GM12878 (cell line): ENCODE results near the gene SYNDIG1. TPM values are rescaled to one million over a fixed set of nuclear protein-coding genes. Genes with fewer than 3 reads are reported as not detected.

Experiments used
- ATAC-seq: fragments of 200-7000 bp; cut with Tn5 transposase; 3 replicates; pipeline ENCODE4 v1.9.1; 2020; ENCODE audit warnings: mild to moderate bottlenecking, moderate library complexity
- BruUV-seq: library from RNA; stranded (reverse); fragments of 400-500 nt; replicated peaks from 2 replicates; lab custom pipeline; 2021; lab: Mats Ljungman, UMichigan
- CTCF ChIA-PET: fragments of 300-600 bp; sonication (Branson Sonifier 250); formaldehyde crosslinking; extraction: SDS; loops from one replicate; lab custom pipeline; 2021; ENCODE audit warnings: inconsistent platforms; lab: Yijun Ruan, JAX
- POLR2A ChIA-PET: fragments of 350-600 bp; formaldehyde crosslinking; extraction: SDS; loops from one replicate; lab custom pipeline; 2021; ENCODE audit warnings: inconsistent platforms; lab: Charles Lee
- RAD21 ChIA-PET: fragments of 300-600 bp; sonication (Branson Sonifier 250); formaldehyde crosslinking; loops from one replicate; lab custom pipeline; 2023; ENCODE audit warnings: antibody characterized with exemption; ENCODE audit not compliant: unreplicated experiment; lab: Charles Lee
- SMC1A ChIA-PET: fragments of 300-600 bp; sonication (Branson Sonifier 250); formaldehyde crosslinking; loops from one replicate; lab custom pipeline; 2023; ENCODE audit not compliant: unreplicated experiment, uncharacterized antibody; lab: Charles Lee
- DNase-seq: peaks from one replicate; pipeline ENCODE4 v3.0.0-alpha.2; 2011; ENCODE audit warnings: low read depth, low spot score
- FAIRE-seq: peaks from 3 replicates; lab custom pipeline; 2011; peaks lifted over from hg19 to GRCh38; lab: Jason Lieb, UNC
- H2AFZ ChIP-seq: 2 replicates; pipeline ENCODE4 v1.6.0; 2011; ENCODE audit warnings: low read depth, low read length, control low read depth; ENCODE audit not compliant: control insufficient read depth
- H3K27ac ChIP-seq: 2 replicates; pipeline ENCODE4 v1.5.1; 2011; ENCODE audit warnings: control low read depth; ENCODE audit not compliant: control insufficient read depth, insufficient read depth
- H3K27me3 ChIP-seq, 2 experiments: replicated peaks in 1 of 2; 2 replicates each; pipeline versions ENCODE4 v1.6.0 to v1.6.1; 2011; ENCODE audit warnings: low read length in 1 of 2; ENCODE audit not compliant: control insufficient read depth in 2 of 2, insufficient read depth in 2 of 2
- H3K36me3 ChIP-seq, 2 experiments: 2 replicates each; pipeline ENCODE4 v1.5.1; 2011; ENCODE audit warnings: low read length in 1 of 2; ENCODE audit not compliant: control insufficient read depth in 2 of 2, insufficient read depth in 2 of 2
- H3K4me1 ChIP-seq: 2 replicates; pipeline ENCODE4 v1.6.1; 2011; ENCODE audit warnings: mild to moderate bottlenecking, low read length, moderate library complexity, mixed read lengths; ENCODE audit not compliant: control insufficient read depth, insufficient read depth
- H3K4me2 ChIP-seq: 2 replicates; pipeline ENCODE4 v1.6.0; 2011; ENCODE audit warnings: control low read depth; ENCODE audit not compliant: control insufficient read depth, insufficient read depth
- H3K4me3 ChIP-seq: fragments of 200-600 bp; sonication (generic); 2 replicates; pipeline ENCODE4 v1.5.1; 2016
- H3K79me2 ChIP-seq: 2 replicates; pipeline ENCODE4 v1.6.0; 2011; ENCODE audit warnings: low read length; ENCODE audit not compliant: control insufficient read depth, insufficient read depth
- H3K9ac ChIP-seq: 2 replicates; pipeline ENCODE4 v1.8.0; 2011; ENCODE audit warnings: low read length, control low read depth, mixed read lengths; ENCODE audit not compliant: control insufficient read depth, insufficient read depth
- H3K9me3 ChIP-seq: replicated peaks from 3 replicates; pipeline ENCODE4 v1.5.1; 2011; ENCODE audit warnings: mild to moderate bottlenecking, low read length; ENCODE audit not compliant: control insufficient read depth, insufficient read depth
- H4K20me1 ChIP-seq: 2 replicates; pipeline ENCODE4 v1.6.0; 2011; ENCODE audit not compliant: control insufficient read depth, insufficient read depth
- ATF7 ChIP-seq: fragments of 450-650 bp; IDR thresholded peaks from 2 replicates; pipeline ENCODE4 v1.6.1; 2016; ENCODE audit warnings: low read depth, mild to moderate bottlenecking
- E2F8 ChIP-seq: fragments of 450-650 bp; IDR thresholded peaks from 2 replicates; pipeline ENCODE4 v1.6.1; 2018; ENCODE audit warnings: mild to moderate bottlenecking, low read depth, moderate library complexity; ENCODE audit not compliant: partially characterized antibody
- HDAC2 ChIP-seq: fragments of 200-600 bp; sonication (generic); IDR thresholded peaks from 2 replicates; pipeline ENCODE4 v1.6.1; 2017
- MEF2B ChIP-seq: fragments of 450-650 bp; IDR thresholded peaks from 2 replicates; pipeline ENCODE4 v1.6.1; 2018; ENCODE audit warnings: mild to moderate bottlenecking, moderate library complexity; ENCODE audit not compliant: partially characterized antibody, poor library complexity, severe bottlenecking
- MXI1 ChIP-seq: fragments of 150-350 bp; IDR thresholded peaks from 2 replicates; pipeline ENCODE4 v1.6.1; 2011; ENCODE audit warnings: low read depth, mild to moderate bottlenecking, inconsistent platforms, low read length, improper control_type of control experiment
- NR2C1 ChIP-seq: fragments of 450-650 bp; IDR thresholded peaks from 2 replicates; pipeline ENCODE4 v1.6.1; 2017; ENCODE audit warnings: antibody characterized with exemption, mild to moderate bottlenecking, moderate library complexity
- POU2F2 ChIP-seq: IDR thresholded peaks from 3 replicates; pipeline ENCODE4 v1.6.1; 2011; ENCODE audit warnings: low read depth, mild to moderate bottlenecking, low read length, borderline replicate concordance
- SIX5 ChIP-seq: IDR thresholded peaks from 2 replicates; pipeline ENCODE4 v1.6.1; 2011; ENCODE audit warnings: mild to moderate bottlenecking, low read depth, low read length, moderate library complexity; ENCODE audit not compliant: severe bottlenecking
- SMAD1 ChIP-seq: fragments of 450-650 bp; IDR thresholded peaks from 2 replicates; pipeline ENCODE4 v1.6.1; 2018; ENCODE audit warnings: mild to moderate bottlenecking, low read depth; ENCODE audit not compliant: partially characterized antibody
- SMC3 ChIP-seq: IDR thresholded peaks from 2 replicates; pipeline ENCODE4 v1.6.1; 2011; ENCODE audit warnings: low read length, improper control_type of control experiment, borderline replicate concordance
- SPI1 ChIP-seq: IDR thresholded peaks from 2 replicates; pipeline ENCODE4 v1.6.1; 2011; ENCODE audit warnings: low read depth, mild to moderate bottlenecking, low read length, moderate library complexity, borderline replicate concordance; ENCODE audit not compliant: insufficient read depth
- ZNF592 ChIP-seq: fragments of 450-650 bp; IDR thresholded peaks from 2 replicates; pipeline ENCODE4 v1.6.1; 2017; ENCODE audit warnings: mild to moderate bottlenecking, moderate library complexity
- WGBS: methylation state at CpG from one replicate; pipeline ENCODE4 v1.1.6; 2016; ENCODE audit warnings: low lambda C conversion rate; ENCODE audit not compliant: insufficient replicate concordance, insufficient coverage; ENCODE audit errors: missing lambda C conversion rate; 5-methylcytosine and 5-hydroxymethylcytosine counted together
- in situ Hi-C: fragments of 300-500 bp; cut with MboI; formaldehyde crosslinking; loops from 9 replicates; pipeline ENCODE4 v1.14.3; 2018; ENCODE audit warnings: mixed read lengths
- intact Hi-C: fragments of 100-400 bp; cut with micrococcal nuclease; formaldehyde crosslinking; loops from one replicate; pipeline ENCODE4 v1.14.2; 2022; ENCODE audit not compliant: unreplicated experiment
- polyA plus RNA-seq, 11 experiments: library from polyadenylated mRNA; depleted of rRNA in 4 of 11; unstranded in 6 of 11; stranded (reverse) in 5 of 11; fragments of >200 nt; fragmentation: Nextera tagmentation in 4 of 11; fragmentation: Illumina TruSeq in 1 of 11; extraction: Ambion mirVana in 4 of 11; extraction: Trizol in 1 of 11; gene quantifications; 1 replicate in 1 of 11; 2 replicates in 10 of 11; pipeline versions ENCODE4 v1.2.1 to v1.2.3, GENCODE V29; 2011 to 2016; ENCODE audit warnings: inconsistent platforms in 2 of 11, missing spikeins in 2 of 11, low read depth in 1 of 11
- total RNA-seq, 4 experiments: library from RNA; depleted of rRNA in 3 of 4; stranded (reverse); fragments of >200 nt in 3 of 4; fragmentation: Illumina TruSeq in 1 of 4; extraction: Trizol in 1 of 4; gene quantifications; 2 replicates each; pipeline versions ENCODE4 v1.2.1 to v1.2.3, GENCODE V29; 2013 to 2021

Gene SYNDIG1
- total and polyA plus RNA-seq, 10 of the 15 experiments (the other 5 are each of a cell fraction or from before 2014, with no cell fraction given): not detected

- WGBS: 38% methylated on average over 3 of the region's 3 CpGs
- CTCF ChIA-PET: no interaction called here
- FAIRE-seq: no peak
These were observed 36.7 kb downstream of the SYNDIG1 start for GRCh38 chr20:24506146-24506545.

GRCh38 chr20:24506696-24507095 lies 37.3 kb downstream of the SYNDIG1 start:
- ChIA-PET RAD21 (no interaction called here), SMC1A (no interaction called here), CTCF (no interaction called here), POLR2A (no interaction called here)
- no peaks in the 10 kb centered on the region for H3K79me2 ChIP-seq
- H3K27ac ChIP-seq: no peak overlapping the region
- in situ Hi-C loops: no loop called here
- TF ChIP-seq NR2C1: no peak
- no peak for TF ChIP-seq HDAC2
- no peak for TF ChIP-seq ZNF592
- no peak for TF ChIP-seq SMAD1
- no peak for TF ChIP-seq E2F8
- no peak for TF ChIP-seq SPI1
- no peak for TF ChIP-seq MEF2B
- TF ChIP-seq SIX5: no peak
- TF ChIP-seq SMC3: no peak
- intact Hi-C loops: no loop called here
- no peak overlapping the region for H3K4me2 ChIP-seq
- H2AFZ ChIP-seq: no peak overlapping the region
- H3K36me3 ChIP-seq: no peaks in the 10 kb centered on the region
- no peaks in the 10 kb centered on the region for H3K4me1 ChIP-seq
- BruUV-seq: no TSS peak
- no peak overlapping the region for H3K4me3 ChIP-seq
- no peak for DNase-seq
- ATAC-seq: no peak
- no peak overlapping the region for H3K9ac ChIP-seq
- H3K27me3 ChIP-seq: no peaks in the 10 kb centered on the region
- WGBS: 19% methylated on average over 5 of the region's 5 CpGs
- no peak for FAIRE-seq
- H4K20me1 ChIP-seq: no peaks in the 10 kb centered on the region
- H3K9me3 ChIP-seq: no peaks in the 10 kb centered on the region

More at GRCh38 chr20:24506146-24506545, 36.7 kb downstream of the SYNDIG1 start:
- Histone ChIP-seq H3K9me3 (no peaks in the 10 kb centered on the region), H3K36me3 (no peaks in the 10 kb centered on the region), H3K79me2 (no peaks in the 10 kb centered on the region), H3K4me3 (no peak overlapping the region), H4K20me1 (no peaks in the 10 kb centered on the region), H3K27ac (no peak overlapping the region), H2AFZ (no peak overlapping the region), H3K9ac (no peak overlapping the region), H3K27me3 (no peaks in the 10 kb centered on the region), H3K4me1 (no peaks in the 10 kb centered on the region), H3K4me2 (no peak overlapping the region)
- ATAC-seq (no peak), DNase-seq (no peak)
- intact Hi-C loops (no loop called here), in situ Hi-C loops (no loop called here)
- ChIA-PET SMC1A (no interaction called here), RAD21 (no interaction called here), POLR2A (no interaction called here)
- TF ChIP-seq ATF7: no peak
- TF ChIP-seq POU2F2: no peak
- no peak for TF ChIP-seq MXI1
- BruUV-seq: no TSS peak
